NCI-H2196 (cell line): Measurements from ENCODE around the gene LRP1-AS.
"Not testable (repeated sequence)": the region's sequence is repeated elsewhere in the genome, so short reads cannot be mapped to it uniquely, and the experiment has no call there.

Experiments used
- DNase-seq: peaks from one replicate; lab custom pipeline; 2025; ENCODE audit not compliant: unreplicated experiment; lab: John Stamatoyannopoulos, UW

The LRP1-AS gene

DNA sequence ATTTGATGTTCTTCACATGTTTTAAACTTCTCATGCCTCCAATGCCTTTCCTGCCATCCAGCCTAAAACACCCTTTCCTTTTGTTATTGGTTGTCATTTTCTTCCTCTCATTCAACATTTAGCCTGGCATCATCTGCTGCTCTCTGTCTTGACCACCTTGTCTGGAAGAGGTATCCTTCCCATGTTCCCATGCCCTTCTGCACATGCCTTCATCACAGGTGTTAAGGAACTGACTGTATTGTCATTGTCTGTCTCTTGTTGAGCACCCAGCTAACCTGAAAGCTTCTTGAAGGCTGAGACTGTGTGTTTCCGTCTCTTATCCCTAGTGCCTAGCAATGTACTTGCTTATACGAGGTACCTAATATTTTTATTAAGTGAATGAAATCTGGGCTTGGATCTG is 23.6 kb downstream of the LRP1-AS start:
- DNase-seq = no peak

DNA sequence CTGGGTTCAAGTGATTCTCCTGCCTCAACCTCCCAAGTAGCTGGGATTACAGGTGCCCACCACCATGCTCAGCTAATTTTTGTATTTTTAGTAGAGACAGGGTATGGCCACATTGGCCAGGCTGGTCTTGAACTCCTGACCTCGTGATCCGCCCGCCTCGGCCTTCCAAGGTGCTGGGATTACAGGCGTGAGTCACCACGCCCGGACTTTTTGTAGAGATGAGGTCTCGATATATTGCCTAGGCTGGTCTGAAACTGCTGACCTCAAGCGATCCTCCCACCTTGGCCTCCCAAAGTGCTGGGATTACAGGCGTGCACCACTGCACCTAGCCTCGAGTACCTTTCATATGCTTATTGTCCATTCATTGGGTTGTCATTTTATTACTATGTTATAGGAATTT is 26.7 kb downstream of the LRP1-AS start:
- DNase-seq = not testable (repeated sequence)

DNA sequence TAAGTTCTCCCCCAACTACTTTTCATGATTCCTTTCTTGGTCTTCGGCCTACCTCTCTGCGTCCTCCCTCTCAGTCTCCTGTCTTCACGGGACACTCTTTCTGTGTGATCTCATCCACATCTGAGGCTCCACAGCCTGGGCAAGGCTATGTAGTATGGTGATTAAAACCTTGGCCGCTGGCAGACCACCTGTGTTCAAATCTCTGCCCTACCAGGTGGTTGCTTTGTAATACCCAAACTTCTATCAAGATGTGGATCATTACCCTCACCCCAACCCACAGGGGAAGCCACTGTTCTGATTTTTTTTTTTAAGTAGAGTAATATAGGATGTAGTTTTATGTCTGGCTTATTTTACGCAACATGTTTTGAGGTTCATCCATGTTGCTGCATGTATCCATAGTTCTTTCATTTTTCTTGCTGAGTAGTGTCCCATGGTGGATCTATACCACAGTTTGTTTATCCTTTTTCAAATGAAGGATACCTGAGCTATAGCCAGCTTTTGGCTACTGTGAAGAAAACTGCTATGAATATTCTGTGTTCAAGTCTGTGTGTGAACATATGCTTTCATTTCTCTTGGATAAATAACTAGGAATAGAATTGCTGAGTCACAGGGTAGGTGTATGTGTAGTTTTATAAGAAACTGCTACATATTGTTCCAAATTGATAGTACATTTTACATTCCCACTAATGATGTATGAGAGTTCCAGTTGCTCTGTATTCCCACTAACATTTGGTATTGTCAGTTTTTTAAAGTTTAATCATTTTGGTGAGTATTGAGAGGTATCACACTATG is 27.9 kb downstream of the LRP1-AS start:
- no peak for DNase-seq

DNA sequence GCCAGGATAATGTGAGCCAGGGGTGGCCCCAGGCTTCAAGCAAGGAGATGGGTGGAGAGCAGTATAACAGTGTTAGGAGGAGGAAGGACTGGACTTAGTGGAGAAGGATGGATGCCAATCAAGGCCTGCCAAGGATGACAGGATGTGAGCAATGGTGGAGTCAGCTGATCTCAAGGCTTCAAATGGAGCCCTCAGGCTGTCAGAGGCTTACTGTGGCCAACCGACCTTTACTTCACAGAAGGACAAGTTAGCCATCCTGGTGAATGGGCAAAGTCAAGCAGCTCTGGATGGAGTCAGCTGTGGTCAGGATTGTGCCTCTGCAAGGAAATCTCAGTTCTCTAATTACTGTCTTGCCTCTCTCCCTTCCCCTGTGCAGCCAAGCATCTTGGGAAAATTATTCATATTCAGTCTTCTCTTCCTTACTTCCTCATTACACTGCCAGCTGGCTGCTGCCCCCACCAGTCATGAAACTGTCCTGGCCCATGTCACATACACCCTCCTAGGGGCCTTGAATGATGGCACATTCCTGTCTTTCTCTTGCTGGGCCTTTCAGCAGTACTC is 28.6 kb downstream of the LRP1-AS start:
- DNase-seq = no peak

DNA sequence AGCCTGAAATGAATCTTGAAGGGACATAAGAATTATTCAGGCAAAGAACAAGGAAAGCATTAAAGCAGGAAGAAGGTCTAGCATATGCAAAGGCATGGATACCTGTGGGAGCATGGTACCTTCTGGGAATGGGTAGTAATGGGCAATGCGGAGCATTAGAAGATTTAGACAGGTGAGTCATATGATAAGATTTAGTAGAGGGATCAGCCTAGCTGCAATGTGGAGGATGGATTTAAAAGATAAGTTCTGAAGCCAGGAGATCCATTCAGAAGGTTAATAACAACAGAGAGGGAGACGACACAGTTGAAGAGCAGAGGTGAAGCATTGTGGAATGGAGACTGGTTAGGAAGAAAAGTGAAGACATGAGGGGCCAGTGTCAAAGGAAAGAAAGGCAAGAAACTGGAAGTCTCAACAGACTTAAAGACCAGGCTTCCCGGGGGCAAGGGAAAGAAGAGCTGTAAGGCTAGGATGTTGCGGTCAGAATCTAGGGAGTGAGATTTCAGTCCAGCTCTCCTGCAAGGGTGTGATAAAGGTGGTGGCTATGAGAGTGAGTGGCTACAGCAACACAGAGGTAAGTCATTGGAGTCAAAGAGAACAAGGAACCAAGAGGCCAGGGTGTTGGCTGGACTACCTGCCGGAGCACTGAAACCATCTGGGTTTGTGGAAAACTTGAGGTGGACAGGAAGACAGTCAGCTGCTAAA is 30.7 kb downstream of the LRP1-AS start:
- DNase-seq = no peak

DNA sequence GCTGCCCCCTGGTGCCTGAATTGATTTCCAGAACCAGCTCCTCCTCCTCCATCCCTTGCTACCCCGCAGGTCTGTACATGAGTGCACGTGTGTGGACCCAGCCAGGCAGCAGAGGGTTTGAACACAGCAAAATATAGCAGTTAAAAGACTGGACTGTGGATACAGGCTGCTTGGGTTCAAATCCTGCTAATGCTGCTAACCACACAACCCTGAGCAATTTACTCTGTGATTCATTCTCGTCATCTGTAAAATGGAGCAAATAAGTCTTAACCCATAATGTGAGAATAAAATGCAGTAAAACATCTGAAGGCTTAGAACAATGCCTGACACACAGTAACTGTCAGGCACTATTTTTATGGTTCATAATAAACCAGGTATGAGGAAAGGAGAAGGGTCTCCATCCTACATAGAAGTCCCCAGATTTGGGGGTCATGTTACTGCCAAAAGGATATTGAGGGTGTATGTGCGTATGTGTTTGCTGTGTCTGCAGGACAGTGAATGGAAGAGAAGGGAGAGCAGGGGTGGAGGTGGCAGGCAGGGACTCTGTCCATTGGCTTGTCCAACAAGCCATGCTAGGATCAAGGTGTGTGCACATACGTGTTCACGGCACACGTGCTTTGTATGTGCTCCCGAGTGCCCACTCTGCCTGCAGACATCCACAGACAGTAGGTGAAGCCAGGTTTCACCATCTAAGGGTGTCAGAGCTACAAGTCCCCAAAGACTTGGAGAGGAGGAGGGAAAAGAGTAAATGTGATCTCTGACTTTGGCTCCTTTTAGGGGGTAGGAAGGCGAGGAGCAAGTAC is 34.7 kb downstream of the LRP1-AS start:
- DNase-seq = no peak

DNA sequence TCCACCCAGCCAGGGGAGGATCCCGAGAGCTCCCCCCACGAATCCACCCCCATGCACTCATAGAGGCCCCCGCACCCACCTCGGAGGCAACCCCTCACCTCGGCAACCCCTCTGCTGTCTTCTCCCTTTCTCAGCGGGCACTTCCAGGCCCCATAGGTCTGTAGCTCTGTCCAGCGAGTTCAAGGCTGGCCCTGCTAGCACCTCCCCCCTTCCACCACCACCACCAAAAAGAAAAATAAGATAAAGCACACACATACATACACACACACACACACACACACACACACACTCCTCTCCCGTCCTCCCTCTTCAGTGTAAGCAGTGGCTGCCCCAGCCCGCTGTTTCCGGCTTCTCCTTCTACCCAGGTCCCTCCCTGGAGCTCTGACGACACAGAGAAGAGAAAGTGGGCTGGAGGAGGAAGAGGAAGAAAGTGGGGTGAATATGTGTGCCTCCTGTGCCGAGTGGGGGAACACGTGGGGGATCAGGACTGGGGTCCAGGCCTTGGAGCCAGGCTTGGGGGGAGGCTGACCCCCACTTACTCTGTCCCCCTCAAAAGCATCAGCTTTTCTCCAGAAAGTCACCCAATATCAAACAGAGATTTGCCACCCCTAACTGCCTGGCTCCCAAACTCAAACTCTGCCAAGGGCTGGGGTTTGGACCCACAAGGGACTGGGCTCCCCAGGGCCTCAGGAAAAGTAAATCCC is 36.2 kb downstream of the LRP1-AS start, which contains the start of gene STAT6:
Gene STAT6, minus strand, starts transcription at position 332 of the 704 bp plus-strand sequence. CDS start 3,084 bp downstream, outside the sequence.
- DNase-seq = peak; percentile 53

DNA sequence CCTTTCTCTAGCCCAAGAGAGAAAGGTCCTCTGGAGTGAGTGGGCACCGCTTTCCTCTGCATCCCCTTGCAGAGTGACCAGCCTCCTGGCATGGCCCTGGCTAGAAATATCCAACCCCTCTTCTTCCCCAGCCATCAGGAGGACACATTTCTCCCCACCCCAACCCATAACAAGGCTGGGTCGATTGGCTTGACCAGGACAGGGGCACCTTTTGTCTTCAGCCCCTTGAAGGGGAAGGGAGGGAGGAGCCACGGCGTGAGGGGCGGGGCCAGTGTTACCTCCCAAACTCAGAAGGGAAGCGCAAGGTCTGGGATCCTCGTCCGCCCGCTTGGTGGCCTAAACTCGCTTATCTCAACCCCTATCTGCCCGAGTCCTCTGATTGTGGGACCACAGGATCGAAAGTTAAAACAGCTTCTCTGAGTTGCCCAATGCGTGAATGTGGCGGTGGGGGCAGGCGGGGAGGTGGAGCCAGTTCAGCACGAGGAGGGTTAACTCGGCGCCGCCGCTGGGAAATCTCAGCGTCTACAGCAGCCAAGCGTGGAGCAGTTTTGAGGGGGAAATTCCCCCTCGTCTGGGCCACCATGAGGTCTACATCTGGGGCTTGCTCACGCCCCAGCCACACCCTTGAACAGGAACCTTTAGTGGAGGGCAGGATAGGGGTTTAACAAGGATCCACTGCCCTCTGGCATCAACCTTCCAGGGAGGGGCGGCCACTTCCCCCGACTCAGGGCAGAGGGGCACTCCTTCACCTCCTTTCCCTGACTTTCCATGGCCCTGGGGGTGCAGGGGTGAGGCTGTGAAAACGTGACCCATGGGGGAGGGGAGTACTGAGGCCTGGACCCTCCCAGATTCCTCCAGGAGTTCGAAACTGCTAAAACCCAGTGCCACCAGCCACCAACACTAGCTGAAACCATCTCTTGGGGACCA is 37.1 kb downstream of the LRP1-AS start:
- no peak for DNase-seq

DNA sequence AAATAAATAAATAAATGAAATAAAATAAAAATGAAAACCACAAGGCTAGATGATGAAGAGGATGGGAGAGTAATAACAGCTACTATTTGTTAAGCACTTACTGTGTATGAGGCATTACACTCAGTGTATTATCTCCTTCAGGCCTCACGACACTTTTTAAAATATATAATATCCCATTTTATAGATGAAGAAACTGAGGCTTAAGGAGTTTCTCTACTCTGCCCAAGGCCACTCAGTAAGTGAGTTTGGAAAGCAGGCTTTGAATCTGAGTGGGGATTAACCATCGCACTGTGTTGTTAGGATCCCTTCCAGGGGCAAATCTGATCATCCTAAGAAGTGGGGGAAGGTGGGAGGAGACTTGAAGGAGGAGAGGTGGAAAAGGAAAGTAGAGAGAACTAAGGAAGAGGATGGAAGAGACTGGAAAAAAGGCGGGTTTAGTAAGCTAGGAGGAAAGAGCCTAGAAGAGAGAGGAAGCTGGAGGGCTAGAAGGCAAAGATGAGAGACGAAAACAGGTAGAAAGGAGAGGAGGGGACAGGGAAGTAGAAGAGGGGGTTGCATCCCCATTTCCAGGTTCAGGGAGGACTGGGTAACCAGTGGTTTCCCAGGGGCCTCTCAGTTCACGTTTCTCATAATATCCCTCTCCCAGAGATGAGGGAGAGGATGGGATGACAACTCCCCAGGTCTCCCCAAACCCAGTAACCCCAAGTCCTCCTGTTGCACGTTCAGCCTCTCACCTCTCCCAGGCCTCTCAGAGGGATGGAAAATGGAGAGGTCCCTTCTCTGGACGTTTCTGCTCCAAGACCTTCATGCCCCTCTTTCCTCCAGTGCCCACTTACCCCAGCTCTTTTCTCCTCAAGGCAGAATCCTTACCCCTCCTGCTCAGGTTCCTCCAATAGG is 38.0 kb downstream of the LRP1-AS start:
- DNase-seq = no peak

DNA sequence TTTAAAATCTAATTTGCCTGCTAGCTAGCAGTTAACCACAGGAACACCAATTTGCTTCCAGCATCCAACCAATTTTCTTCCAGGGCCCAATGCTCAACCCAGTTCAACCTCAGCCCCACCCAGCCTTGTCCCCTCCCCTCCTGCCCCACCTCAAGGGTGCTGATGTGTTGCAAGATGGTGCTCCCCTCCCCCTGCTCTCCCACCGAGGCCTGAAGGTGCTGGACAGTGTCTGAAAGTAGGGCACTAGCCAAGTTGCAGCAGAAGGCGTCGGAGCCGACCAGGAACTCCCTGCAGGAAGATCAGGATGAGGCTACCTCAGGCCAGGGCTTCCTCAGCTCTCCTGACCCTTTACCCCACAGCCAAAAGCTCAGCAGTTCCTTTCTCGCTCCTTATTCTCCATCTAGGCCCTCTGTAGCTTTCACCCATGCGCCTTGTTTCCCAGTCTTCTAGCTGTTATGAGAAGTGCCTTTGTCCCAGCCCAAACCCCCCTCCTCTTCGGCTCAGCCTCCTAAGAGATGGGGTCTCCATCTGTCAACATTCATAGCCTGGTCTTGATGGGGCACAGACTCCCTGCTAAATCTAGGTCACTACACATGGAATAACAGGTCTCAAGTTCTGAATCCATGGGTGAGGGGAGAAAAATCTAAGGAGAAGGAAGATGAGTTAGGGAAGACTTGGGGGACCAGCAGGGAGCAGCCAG is 39.8 kb downstream of the LRP1-AS start:
- DNase-seq = no peak

DNA sequence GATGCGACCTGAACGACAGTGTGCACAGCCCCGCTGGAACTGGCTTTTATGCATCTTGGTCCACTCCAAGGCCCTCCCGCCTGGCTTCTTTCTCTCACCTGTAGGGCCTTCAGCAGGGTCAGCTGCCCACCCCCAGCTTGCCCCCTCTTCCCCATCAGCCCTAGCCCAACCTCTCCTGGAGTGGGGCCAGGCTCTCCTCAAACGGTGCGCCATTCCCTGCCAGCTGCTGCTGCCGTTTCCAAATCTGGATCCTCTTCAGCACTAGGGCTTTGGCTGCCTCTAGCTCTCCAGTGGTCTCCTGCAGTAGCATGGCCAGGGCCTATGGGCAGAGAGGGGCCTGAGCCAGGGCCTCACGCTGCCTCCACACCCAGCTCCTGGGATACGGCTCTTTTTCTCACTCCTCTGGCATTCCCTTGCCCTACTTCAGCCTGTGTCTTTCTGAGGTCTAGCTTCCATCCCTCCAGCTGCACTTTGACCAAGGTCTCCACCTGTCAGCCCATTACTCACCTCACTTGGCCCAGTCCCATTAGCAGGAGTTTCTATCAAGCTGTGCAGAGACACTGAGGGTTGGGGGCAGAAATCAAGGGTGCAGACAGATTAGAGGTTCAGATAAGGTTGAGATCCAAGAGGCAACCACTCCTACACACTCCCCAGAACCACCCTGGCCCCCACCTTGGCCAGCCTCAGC is 41.3 kb downstream of the LRP1-AS start:
- DNase-seq = no peak

DNA sequence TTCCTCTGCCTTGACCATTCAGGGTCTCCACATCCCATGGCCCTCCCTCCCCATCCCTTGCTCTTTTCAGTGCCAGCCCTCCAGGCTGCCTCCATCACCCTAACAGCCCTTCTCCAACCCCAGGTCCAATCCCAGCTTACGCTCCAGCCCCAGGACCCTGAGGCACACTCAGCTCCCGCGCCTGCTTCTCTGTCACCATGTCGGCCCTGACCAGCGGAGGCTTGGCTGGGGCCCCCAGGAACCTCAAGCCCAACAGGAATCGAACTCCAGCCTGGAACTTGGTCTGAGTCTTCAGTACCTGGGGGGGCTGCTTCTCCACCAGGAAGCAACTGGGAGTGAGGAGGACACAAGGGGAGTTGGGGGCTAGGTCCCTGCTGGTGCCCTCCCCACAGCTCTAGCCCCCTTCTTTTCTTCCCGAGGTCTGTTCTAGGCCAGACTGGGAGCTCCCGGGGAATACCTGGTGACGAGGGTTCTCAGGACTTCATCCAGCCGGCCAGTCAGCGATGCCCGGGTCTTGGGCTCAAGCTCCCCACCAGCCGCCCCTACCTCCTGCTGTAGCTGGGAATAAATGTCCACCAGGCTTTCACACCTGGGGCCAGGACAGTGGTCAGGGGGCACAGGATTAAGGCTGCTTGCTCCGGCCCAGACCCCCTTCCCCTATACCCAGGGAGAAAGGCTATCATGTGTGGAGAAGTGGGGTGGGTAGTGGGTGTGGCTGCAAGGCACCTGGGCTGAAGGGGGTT is 42.2 kb downstream of the LRP1-AS start:
- DNase-seq = no peak

DNA sequence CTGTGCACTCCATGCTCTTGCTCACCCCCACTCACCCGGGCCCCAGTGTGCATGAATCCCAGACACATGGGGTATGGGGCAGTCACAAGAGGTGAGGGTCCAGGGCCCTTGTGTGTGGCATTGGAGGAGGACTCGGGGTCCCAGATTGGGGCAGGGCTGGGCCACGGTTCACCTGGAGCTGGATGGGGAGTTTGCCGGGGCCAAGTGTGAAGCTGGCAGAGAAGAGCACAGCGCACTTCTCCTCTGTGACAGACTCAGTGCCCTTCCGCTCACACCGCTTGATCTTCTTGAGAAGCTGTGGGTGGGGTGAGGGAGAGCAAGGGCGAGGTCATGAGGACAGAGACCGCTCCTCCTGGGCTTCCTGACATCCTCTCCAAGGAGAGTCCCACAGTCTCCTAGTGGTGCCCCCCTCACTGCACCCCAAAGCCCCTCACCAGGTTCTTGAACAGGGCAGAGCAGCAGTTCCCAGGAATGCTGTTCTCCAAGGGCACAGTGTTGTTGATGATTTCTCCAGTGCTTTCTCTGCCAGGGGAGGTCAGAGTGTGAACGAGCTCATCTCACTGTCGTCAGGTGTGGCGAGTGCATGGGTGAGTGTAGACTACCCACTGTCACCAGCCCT is 43.0 kb downstream of the LRP1-AS start:
- DNase-seq = no peak

DNA sequence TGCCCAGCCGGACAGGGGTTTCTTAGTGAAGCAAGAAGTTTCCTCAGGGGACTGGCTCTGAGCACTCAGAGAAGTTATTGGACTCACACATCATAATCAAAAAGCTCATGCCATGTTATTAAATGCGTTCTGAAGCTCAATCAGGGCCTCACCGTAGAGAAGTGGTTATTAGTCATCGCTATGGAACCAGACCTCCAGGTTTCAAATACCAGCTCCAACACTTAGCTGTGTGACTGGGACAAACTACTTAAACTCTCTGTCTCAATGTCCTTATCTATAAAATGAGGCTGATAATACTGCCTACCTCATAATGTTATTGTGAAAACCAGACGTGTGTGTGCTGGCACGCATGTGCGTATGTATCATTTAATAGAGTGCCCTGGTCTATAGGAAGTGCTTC is 43.6 kb downstream of the LRP1-AS start:
- DNase-seq = no peak

DNA sequence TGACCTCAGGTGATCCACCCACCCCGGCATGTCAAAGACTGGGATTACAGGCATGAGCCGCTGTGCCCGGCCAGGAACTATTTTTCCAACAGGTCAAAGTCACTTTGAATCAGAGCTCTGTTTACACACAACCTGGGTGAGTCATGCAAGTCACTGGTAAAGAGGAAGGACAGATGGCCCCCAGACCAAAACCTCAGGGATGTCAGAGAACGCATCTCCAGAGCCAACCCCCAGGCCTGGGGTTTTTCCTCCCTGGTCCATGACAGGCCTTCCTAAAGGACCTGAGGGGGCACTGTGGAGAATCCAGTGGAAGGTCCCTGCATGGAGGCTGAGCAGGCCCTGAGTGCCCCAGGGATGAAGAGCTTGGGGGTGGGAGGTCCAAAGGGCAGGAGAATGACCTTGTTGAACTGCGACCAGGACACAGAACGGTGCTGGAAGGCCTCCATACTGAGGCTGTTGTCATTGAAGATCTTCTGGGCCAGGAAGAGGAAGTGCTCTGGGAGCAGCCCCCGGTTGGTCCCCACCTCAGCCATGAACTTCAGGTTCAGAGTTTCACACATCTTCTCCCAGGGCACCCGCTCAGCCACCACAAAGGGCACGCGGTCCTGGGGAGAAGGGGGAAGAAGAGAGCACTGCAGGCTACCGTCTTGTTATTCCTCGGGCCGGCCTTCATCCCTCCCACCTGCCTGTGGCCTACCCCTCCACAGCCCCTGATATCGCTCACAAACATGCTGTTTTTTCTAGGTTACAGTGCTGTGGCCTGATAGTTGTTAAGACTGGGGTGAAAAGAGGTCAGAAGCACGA is 45.3 kb downstream of the LRP1-AS start:
- no peak for DNase-seq
